ENCODE results near the gene KLK2. TPM values are rescaled to one million over a fixed set of nuclear protein-coding genes. Genes with fewer than 3 reads are reported as not detected.

Gene KLK2
- total and polyA plus RNA-seq, 2 of the 4 experiments (the other 2 are of a cell fraction): not detected

GRCh38 chr19:50833802-50834167, 39.5 kb upstream of the KLK2 start:
- H3K18ac ChIP-seq (ENCODE audit: low read depth, low read length): no peak overlapping the region
- no peak overlapping the region for H3K4me2 ChIP-seq (ENCODE audit: low read depth, low read length)
- no peaks in the 10 kb centered on the region for H3K9me3 ChIP-seq (ENCODE audit: control insufficient read depth, insufficient read depth, low read length)
- no peak overlapping the region for H4K5ac ChIP-seq (ENCODE audit: low read depth, low read length)
- no peak overlapping the region for H3K56ac ChIP-seq (ENCODE audit: extremely low read depth, insufficient read depth, low read length)
- H4K20me1 ChIP-seq (ENCODE audit: insufficient read depth, low read length): no peaks in the 10 kb centered on the region
- no peak overlapping the region for H4K91ac ChIP-seq (ENCODE audit: insufficient read depth, low read depth, low read length)
- H3K27ac ChIP-seq (ENCODE audit: insufficient read depth, low read length): no peak overlapping the region
- no TSS peak for BruUV-seq (replicated peaks)
- no peak overlapping the region for H2AK9ac ChIP-seq (replicated peaks; ENCODE audit: low read depth, low read length, poor library complexity)
- DNase-seq (no peak), ATAC-seq (ENCODE audit: low read depth) (no peak)
- H2BK5ac ChIP-seq (ENCODE audit: low read depth, low read length, poor library complexity, severe bottlenecking): no peak overlapping the region
- no peak overlapping the region for H2AFZ ChIP-seq (replicated peaks; ENCODE audit: low read length, poor library complexity)
- no peaks in the 10 kb centered on the region; the same call in 1 of the 2 replicates for H3K27me3 ChIP-seq (ENCODE audit: control insufficient read depth, insufficient read depth, low read length)
- CTCF ChIA-PET: no interaction called here
- no peak overlapping the region for H4K8ac ChIP-seq (ENCODE audit: low read depth in 2 of 2, low read length in 2 of 2)
- no peak overlapping the region for H2AK5ac ChIP-seq (ENCODE audit: low read depth, low read length)
- H3K9ac ChIP-seq (ENCODE audit: low read depth, low read length): no peak overlapping the region
- no peak overlapping the region for H2BK120ac ChIP-seq (ENCODE audit: low read depth, low read length)
- no peak overlapping the region for H3K14ac ChIP-seq (replicated peaks; ENCODE audit: low read depth, low read length)
- no peak overlapping the region for H3K23ac ChIP-seq (ENCODE audit: low read depth, low read length)
- H3K79me1 ChIP-seq (ENCODE audit: low read depth in 1 of 2, low read length in 2 of 2): no peaks in the 10 kb centered on the region
- in situ Hi-C loops (cut with MboI; ENCODE audit: low sequenced_read_pairs) (no loop called here), intact Hi-C loops (cut with micrococcal nuclease) (no loop called here), dilution Hi-C loops (cut with HindIII; ENCODE audit: low sequenced_read_pairs, unreplicated experiment) (no loop called here)
- H2BK15ac ChIP-seq (ENCODE audit: low read depth, low read length): no peak overlapping the region
- H3K4ac ChIP-seq (ENCODE audit: low read depth, low read length): no peak overlapping the region
- H3K4me3 ChIP-seq (ENCODE audit: insufficient read depth, low read depth, low read length): no peak overlapping the region
- POLR2A ChIA-PET (ENCODE audit: unreplicated experiment): interaction anchor here (0.5 kb wide), 1 partner anchor 41 kb away, joined by 9 read pairs; no protein-coding TSS in a partner anchor
- no peaks in the 10 kb centered on the region for H3K36me3 ChIP-seq (ENCODE audit: control insufficient read depth, insufficient read depth, low read length)
- WGBS, 2 experiments (ENCODE audit: extremely low coverage in 2 of 2, insufficient read length in 1 of 2): 70% methylated on average over 2 of the region's 6 CpGs; no CpG with 5 or more reads in 1 of the 2 experiments
- no peaks in the 10 kb centered on the region for H3K4me1 ChIP-seq (ENCODE audit: control insufficient read depth, insufficient read depth, low read length)
- no peak overlapping the region for H2BK20ac ChIP-seq (ENCODE audit: low read depth, low read length)
- no peaks in the 10 kb centered on the region for H3K9me1 ChIP-seq (ENCODE audit: insufficient read depth, low read length)
- TF ChIP-seq RAD21 (IDR thresholded peaks at IDR 0.05; ENCODE audit: low read length) (no peak), SMC3 (IDR thresholded peaks at IDR 0.05; ENCODE audit: low read depth, low read length) (no peak), MAFK (IDR thresholded peaks at IDR 0.05; ENCODE audit: low read depth, low read length) (no peak), MXI1 (IDR thresholded peaks at IDR 0.05; ENCODE audit: borderline replicate concordance, low read depth, low read length) (no peak), CEBPB (IDR thresholded peaks at IDR 0.05; ENCODE audit: low read depth, low read length) (no peak), RCOR1 (IDR thresholded peaks at IDR 0.05; ENCODE audit: insufficient replicate concordance, low read length) (no peak), CHD1 (IDR thresholded peaks at IDR 0.05; ENCODE audit: low read depth, low read length) (no peak)
